ENCODE data around the gene FAM204A. TPM values are rescaled to one million over a fixed set of nuclear protein-coding genes. Genes with fewer than 3 reads are reported as not detected.

FAM204A gene
- 10 to 100 TPM; 26.0 to 67.7 (median 48.0) TPM for polyA plus RNA-seq

DNA sequence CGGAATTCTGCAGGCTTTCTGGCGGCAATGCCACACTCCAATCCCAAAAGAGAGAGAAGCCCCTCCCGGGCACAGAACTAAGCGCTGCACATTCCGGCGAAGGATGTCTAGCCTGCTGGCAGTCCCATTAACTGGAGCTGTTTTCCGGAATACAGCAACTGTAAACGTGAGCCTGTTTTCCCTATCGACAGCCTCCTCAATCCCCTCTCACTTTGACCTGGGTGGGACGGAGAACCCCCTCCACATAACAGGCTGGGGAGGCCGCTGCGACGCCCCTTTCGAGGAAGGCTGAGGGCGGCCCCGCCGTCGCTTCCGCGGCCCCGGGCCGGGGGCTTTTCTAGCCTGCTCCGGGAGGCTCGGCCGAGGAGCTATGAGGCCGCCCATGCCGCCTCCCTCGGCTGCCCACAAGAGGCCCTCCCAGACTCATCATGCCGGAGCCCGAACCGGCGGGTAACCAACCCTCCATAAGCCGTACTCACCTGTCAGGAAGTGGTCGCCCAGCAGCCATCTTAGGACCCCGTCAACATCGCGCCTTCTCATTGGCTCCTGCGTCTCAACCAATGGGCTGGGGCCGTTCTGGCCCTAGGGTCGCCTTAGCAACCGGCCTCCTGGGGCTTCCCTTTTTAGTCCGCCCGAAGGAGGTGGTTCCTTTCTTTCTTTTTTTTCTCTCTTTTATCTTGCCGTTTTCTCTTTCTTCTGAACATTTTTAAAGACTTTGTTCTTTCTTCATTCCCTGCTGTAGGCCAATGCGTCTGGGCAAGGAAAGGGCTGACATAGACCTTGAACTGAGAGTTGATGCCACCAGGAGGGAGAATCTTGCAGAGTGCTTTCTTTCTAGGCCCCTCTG lies at the start of gene FAM204A:
FAM204A (minus strand) TSS at position 534 of the 847 bp plus-strand sequence. CDS start 5,909 bp downstream, outside the sequence.
- H3K27ac ChIP-seq (ENCODE audit: low read depth, low read length) = no peak within 1 kb of the TSS
- 0 to 1% (median 1%) methylated on average over 45 of the region's 45 CpGs for WGBS, 3 donors

DNA sequence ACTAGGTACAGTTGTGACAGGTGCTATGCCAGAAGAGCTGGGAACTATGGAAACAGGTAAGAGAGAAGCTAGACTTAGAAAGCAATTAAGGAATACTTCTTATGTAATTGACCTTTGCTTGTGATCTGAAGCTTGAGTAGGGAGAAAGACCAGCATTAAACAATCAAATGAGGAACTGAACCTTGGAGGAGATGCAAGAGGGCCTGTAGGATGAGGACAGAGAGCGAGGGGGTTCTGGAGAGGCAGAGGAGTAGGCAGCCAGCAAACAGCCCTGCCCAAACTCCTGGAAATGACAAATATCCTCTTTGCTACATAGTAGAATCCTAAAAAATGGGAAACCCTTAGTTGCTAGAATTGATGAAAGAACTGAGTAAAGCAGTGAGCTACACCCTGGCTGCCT lies 41.6 kb upstream of the FAM204A start:
- 80 to 84% (median 83%) methylated on average over 1 of the region's 1 CpG for WGBS, 3 donors
- no peak overlapping the region for H3K27ac ChIP-seq (ENCODE audit: low read depth, low read length)

DNA sequence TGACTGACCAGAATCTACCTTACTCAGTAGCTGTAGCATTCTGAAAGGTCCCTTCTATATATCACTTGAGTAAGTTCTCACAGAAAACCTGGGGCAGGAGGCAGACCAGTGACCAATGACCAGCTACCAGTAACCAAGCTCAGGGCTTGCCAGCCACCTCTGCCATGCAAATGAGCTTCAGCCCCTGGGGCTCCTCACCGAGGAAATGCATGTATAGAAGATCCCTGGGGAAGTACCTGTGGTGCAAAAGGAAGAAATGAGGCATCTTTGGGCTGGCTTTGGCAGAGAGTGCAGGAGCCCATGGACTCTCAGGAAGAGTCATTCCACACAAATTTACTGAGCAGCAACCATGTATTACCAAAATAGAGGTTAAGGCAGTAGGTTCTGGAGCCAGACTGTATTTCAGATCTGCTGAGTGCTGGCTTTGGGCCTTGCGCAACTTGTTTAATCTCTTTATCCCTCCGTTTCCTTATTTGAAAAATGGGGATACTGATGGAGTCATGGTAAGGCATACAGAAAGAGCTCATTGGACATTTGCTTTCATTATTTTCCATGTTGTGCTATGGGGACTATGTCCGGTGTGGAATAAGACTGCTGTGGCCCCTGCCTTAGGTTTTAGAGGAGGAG lies 41.1 kb upstream of the FAM204A start:
- WGBS, 3 donors = 68 to 80% (median 74%) methylated on average over 4 of the region's 4 CpGs
- no peak overlapping the region for H3K27ac ChIP-seq (ENCODE audit: low read depth, low read length)

DNA sequence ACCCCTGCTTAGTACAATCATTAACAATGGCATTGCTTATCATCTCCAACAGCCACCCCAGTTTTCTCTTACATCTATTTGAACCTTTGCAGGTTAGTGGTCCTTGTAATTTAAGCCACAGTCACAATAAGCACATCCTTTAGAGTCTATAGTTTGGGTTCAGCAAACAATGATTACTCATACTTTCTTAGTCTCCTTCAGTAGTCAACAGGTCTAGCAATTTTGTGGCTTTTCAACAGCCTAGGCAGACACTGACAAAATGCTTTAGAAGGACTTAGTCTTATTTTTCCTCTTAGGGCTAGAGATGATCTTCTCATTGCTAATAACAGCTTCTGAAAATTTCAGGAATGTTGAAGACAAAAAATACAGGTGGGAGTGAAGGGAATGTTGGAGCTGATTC lies 32.3 kb upstream of the FAM204A start:
- H3K27ac ChIP-seq (ENCODE audit: low read depth, low read length) = no peak overlapping the region

DNA sequence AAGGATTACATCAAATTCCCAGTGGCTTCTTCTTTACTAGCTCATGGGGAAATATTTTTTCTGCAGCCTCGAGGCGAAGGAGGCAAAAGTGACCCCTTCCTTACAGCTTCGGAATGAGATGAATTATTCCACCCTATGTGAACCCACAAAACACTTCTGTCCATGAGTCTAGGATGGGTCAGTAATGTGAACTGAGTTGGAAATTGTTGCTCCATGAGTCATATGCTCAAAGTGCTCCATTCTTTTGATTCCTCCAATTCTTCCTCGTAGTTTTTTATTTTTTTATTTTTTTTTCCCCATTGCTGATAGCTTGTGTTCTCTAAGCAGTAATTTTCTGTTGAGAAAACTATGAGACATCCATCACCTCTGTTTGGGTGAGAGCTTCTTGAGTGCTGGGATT lies 31.7 kb upstream of the FAM204A start:
- 53 to 57% (median 56%) methylated on average over 4 of the region's 4 CpGs for WGBS, 3 donors
- no peak overlapping the region for H3K27ac ChIP-seq (ENCODE audit: low read depth, low read length)

DNA sequence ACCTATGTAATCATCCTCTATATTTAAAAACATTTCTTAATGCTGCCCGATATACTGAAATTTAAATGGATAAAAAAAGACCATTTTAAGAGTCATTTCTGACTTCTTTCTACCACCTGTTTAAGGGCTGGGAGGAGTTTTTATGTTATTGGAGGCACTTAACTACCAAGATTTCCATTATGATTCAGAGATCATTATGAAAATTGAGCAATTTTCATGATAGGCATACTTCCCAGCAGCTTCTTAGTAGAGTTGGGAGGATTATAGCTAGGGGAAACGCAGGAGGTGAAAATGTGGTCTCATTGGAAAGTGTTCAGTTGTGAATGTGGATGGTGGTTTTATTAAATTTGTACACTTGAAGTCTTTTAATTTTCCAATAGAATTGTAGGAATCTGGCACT lies 28.4 kb upstream of the FAM204A start:
- 89 to 92% (median 92%) methylated on average over 2 of the region's 2 CpGs for WGBS, 3 donors
- H3K27ac ChIP-seq (ENCODE audit: low read depth, low read length) = no peak overlapping the region

DNA sequence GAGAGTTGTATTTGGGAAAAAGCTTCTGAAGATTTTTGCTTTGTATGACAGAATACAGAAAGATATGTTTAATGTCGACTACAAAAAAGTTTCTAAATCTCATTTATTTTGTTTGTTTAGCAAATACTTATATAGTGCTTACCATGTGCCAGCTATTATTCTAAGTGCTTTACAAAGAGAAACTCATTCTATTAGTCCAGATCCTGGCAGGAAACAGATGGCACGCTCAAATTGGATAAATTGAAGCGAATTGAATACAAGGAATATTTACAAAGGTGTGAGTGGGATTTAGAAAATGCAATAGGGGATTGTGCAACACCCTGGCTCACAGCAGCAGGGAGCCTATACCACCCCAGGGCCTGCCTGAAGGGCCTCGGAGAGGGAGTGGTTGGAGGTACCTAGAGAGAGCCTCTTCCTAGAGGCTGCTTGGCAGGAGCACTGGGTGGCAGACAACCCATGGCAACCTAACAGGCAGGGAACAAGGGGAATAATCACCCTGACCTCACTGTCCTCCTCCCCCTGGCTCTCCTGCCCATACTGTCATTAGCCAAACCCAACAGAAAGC lies 27.6 kb upstream of the FAM204A start:
- H3K27ac ChIP-seq (ENCODE audit: low read depth, low read length) = no peak overlapping the region
- 59 to 75% (median 65%) methylated on average over 4 of the region's 4 CpGs for WGBS, 3 donors

DNA sequence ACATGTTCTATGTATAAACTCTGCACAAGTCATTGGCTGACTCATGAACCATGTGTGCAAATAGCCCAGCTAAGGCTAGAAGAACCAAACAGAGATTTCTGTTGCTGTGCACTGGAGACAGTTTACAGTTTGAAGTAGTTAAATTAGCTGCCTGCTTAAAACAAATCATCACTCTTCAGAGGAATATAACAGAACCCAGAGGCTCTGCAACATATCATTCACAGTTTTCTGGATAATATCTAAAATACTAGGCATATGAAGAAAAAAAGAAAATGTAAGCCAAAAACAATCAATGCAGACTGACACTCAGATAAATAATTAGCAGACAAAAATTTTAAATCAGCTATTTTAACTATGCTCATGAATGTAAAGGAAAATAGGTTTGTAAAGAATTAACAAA lies 23.6 kb upstream of the FAM204A start:
- H3K27ac ChIP-seq (ENCODE audit: low read depth, low read length) = no peak overlapping the region

DNA sequence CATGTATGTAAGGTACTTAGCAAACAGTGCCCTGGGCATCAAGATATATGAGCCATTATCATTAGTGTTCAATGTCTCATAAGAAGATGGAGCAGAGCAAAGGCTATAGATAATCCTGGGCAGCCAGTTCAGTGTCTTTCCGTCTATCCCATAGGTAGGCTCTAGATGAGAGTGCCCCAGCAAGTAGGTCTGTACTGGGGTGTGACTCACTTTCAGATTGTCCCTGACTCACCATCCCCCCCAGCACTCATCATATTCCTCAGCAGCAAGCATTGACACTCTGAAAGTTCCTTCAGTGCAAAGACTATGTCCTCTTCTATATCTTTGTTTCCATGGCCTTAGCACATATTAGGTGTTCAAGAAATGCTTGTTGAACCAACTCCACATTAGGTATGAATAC lies 20.0 kb upstream of the FAM204A start:
- 75 to 100% (median 97%) methylated on average over 1 of the region's 1 CpG for WGBS, 3 donors
- H3K27ac ChIP-seq (ENCODE audit: low read depth, low read length) = no peak overlapping the region

DNA sequence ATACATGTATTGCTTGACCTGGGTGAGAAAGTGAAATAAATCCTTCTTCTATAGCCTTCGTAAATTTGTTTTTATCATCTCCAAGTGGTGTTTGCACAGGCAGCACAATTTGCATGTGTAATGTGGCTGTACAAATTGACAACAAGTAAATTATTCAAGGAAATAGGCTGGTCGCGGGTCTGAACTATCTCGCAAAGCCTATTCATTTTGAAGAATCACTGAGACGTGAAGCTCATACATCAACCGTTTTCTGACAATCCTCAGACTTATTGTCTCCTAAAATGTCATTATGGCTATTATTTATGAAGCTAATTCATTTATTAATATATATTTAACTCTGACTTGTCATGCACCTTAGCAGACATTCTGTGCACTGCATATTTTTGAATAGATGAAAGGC lies 16.2 kb upstream of the FAM204A start:
- WGBS, 3 donors = 81 to 87% (median 82%) methylated on average over 6 of the region's 6 CpGs
- no peak overlapping the region for H3K27ac ChIP-seq (ENCODE audit: low read depth, low read length)

DNA sequence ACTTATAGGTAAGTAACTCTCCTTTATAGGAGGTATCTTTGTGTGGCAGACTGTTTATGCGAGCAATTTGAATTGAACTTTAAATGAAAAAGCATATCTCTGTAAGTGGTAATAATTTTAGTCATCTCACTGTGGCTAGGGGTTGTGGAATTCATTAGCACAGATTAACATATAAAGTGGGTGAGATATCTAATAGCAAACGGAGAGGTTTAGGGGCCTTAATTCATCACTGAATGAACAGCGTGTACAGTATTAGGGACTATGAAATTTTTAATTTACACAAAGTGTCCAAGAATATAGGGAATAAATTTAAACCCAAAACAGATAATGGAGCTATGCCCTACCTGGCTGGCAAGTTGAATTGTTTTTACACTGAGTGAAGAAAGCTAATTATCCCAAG lies 15.7 kb upstream of the FAM204A start:
- H3K27ac ChIP-seq (ENCODE audit: low read depth, low read length) = no peak overlapping the region
- WGBS, 3 donors = 58 to 73% (median 70%) methylated on average over 3 of the region's 3 CpGs

DNA sequence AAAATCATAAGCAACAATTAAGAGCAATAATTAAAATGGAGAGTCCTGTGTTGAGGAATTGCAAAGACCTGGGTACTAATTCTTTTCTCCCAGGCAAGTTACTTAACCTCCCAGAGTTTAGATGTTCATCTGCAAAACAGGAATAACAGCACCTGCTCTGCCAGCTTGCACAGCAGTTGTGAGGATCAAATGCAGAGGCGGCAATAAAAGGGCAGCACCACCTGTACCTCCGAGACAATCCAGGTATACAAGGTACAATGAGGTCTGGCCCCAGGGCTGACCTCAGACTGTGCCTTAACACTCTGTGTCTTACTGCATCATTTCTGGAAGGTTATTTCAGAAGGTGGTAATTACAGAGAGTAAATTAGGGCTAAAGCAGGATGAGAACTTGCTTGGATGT lies 14.5 kb upstream of the FAM204A start:
- WGBS, 3 donors = 76 to 94% (median 82%) methylated on average over 2 of the region's 2 CpGs

DNA sequence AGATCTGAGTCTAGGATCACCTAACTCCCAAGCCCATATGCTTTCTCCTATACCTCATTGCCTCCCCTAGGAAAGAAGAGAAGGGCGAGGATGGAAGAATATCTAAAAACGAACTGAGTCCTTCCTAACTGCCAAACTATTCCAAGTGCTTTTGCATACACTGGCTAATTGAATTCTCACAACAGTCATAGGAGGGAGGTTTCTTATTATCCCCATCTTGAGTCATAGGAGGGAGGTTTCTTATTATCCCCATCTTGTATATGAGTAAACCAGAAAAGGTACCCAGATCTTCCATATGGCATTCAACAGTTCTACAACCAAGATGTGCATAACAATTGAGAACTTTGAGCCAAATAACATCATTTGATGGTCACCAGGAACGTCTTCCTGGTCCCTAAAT lies 13.1 kb upstream of the FAM204A start:
- H3K27ac ChIP-seq (ENCODE audit: low read depth, low read length) = no peak overlapping the region

More for the DNA sequence above, 14.5 kb upstream of the FAM204A start:
- H3K27ac ChIP-seq (ENCODE audit: low read depth, low read length) = no peak overlapping the region

DNA sequence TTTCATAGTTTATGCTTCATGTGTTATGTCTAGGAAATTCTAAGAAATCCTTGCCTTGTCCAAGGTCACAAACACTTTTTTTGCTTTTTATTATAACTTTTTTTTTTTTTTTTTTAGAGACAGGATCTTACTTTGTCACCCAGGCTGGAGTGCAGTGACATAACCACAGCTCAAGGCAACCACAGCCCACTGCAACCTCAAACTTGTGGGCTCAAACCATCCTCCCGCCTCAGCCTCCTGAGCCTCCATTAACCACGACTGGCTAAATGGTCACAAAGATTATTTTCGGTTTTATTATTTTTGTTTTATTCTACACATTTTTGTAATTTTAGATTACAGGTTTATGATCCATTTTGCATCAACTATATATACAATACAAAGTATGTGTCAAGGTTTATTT lies 7.1 kb upstream of the FAM204A start:
- no peak overlapping the region for H3K27ac ChIP-seq (ENCODE audit: low read depth, low read length)
- 77 to 83% (median 80%) methylated on average over 3 of the region's 3 CpGs for WGBS, 3 donors

More for the DNA sequence above, 13.1 kb upstream of the FAM204A start:
- WGBS, 3 donors = 71 to 73% (median 72%) methylated on average over 3 of the region's 3 CpGs

DNA sequence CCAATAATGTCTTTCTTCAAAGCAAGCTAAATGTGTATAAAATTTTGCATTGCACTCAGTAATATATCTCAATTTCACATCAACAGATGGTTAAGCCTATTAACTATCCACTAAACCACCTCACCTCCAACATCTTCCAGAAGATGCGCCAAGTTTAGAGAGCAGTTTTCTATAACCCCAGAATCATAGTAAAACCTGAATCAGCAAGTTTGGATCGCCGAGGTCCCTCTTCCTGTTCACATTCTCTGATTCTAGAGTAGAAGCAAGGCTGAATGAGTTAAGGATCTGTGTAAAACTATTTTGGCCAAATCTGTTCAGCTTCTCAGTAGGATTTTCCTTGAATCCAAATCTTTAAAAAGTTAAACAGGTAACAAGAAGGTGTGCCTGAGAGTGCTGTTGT lies 1.4 kb upstream of the FAM204A start:
- 78 to 90% (median 88%) methylated on average over 3 of the region's 3 CpGs for WGBS, 3 donors

DNA sequence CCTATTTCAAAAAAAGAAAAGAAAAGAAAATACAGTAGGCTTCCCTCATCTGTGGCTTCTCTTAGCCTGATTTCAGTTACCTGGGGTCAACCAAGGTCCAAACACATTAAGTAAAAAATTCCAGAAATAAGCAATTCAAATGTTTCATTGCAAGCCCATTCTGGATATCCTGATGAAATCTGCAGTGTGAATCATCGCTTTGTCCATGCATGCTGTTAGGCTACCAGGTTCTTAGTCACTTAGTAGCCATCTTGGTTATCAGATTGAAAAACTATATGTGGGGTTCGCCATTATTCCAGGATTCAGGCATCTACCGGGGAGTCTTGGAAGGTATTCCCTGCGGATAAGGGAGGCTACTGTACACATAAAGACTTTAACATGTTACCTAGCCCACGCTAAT lies 991 bp upstream of the FAM204A start:
- WGBS, 3 donors = 95 to 97% (median 96%) methylated on average over 5 of the region's 5 CpGs
- H3K27ac ChIP-seq (ENCODE audit: low read depth, low read length) = no peak overlapping the region

More for the DNA sequence above, 1.4 kb upstream of the FAM204A start:
- H3K27ac ChIP-seq (ENCODE audit: low read depth, low read length) = no peak overlapping the region

DNA sequence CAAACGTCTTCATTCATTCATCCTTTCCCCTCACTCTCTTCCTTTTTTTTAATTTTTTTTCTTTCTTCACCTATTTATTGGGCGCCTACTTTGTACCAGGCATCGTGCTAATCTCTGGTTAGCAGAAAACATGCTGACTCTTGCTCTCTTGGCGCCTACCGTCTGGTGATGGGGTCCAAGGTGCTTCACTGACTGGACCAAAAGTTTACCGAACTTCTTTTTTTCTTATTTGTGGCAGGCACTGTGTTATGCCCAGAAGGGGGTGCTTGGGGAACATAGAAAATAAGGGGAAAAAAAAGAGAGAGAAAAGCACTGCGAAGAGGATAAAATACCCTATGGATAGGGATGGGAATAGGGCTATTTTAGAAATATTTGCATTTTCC lies 505 bp upstream of the FAM204A start:
- H3K27ac ChIP-seq (ENCODE audit: low read depth, low read length) = no peak overlapping the region
- 45 to 48% (median 48%) methylated on average over 7 of the region's 7 CpGs for WGBS, 3 donors

DNA sequence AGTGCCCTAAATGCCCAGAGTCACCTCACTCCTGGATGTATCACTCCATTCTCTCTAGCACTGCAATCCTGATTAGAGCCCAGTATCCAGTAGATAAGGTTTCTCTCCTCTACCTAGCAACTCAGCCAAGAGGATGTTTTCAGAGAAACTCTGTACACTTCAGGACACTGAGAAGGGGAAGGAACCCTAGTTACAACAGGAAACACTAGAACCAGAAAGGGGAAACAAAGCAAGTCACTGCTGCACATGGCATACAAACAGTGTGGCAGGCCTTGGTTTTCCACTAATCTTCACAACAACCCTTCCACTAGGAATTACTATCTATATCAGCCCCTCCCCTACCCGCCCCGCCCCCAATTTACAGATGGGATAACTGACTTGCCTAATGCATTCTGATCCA lies 1.6 kb downstream of the FAM204A start:
- H3K27ac ChIP-seq (ENCODE audit: low read depth, low read length) = no peak overlapping the region
- 92 to 93% (median 93%) methylated on average over 2 of the region's 2 CpGs for WGBS, 3 donors

DNA sequence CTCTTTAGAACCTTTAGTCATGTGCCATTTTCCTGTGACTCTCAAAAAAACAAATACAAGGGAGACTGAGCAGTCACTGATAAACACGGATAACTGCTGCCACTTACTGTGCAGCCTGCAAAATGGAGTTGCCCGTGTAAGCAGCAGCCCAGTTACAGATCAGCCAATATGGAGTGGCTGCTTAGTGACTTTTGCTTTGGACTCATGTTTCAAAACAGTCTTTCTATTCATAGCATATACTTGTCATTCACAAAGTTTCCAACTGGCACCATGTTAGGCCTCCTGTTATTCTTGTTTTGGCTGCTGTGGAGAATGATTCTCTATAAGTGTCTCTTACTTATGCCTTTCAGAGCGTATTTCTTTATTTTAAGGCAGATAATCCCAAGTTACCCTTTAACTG lies 3.0 kb downstream of the FAM204A start:
- no peak overlapping the region for H3K27ac ChIP-seq (ENCODE audit: low read depth, low read length)
- 66 to 84% (median 78%) methylated on average over 3 of the region's 3 CpGs for WGBS, 3 donors

DNA sequence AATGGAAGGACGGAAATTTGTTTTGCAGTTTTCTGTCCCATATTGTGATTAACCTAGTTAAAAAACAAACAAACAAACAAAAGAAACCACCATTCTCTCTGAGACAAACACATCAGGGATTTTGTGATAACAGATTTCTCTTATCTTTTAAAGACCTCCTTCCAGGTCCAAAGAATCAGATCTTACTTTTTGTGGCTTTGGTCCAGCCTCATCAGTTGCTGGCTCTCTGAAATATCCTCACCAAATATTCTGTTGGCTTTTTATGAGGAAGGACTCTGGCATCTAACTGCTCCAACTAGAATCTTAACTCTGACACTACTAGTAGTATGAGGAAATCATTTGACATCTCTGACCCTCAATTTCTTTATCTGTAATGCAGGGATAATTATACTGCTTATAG lies 4.8 kb downstream of the FAM204A start:
- 84 to 87% (median 86%) methylated on average over 1 of the region's 1 CpG for WGBS, 3 donors
- no peak overlapping the region for H3K27ac ChIP-seq (ENCODE audit: low read depth, low read length)
